HG03108 (cell line): Measurements from ENCODE around the gene NME5.

ENCODE experiments used
- ATAC-seq: cut with Tn5 transposase; IDR thresholded peaks from one replicate; pipeline ENCODE4 v1.9.1; 2021; ENCODE audit warnings: moderate library complexity; ENCODE audit not compliant: unreplicated experiment

NME5 gene

DNA sequence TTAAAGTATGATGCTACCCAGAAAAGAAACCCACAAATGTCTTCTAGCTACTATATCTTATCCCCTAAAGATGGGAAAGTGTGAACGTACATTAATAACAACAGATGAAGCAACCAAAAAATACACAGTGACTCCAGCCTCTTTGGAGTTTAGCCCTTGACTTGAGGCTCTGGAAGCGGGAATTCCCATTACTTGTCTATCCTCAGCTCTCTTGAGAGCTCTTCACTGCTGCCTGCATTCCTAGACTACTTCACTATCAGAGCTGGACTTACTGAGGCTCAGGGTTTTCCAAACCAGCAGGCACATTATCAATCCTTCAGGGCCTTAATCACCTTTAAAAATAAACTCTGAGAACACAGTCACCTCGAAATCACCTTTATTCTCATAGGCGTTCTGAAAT lies 1.0 kb upstream of the NME5 start:
- no peak for ATAC-seq

DNA sequence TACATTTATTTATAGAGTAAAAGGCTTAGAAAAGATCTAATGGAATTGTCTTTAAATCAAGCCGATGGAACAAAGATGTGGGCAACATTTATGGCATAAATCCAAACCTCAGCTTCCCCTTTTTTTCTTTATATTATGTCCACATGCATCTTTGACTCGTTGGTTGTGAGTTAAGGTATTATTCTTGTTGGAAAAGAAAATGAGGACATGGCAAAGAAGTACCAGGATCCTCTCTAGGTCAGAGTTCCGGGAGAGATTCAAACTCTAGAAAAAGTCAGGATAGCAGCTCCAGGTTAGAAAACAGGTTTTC lies 508 bp upstream of the NME5 start:
- ATAC-seq, result no peak

DNA sequence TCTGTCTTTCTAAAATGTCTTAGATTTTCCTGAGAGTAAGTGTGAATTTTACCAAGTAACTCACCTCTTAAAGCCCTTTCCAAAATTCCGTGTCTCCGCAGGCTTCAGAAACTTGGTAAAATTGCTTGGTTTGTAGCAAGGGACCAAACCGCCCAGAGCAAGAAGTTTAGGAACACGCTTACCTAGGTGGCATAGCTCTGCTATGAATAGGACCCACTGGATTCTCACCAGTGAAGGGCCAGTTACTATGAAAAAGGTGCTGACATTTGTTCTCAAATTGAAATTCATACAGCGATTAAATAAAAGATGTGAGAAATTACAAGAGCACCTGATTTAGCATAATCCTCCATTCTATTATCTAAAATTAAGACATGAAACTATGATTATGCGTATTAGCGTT lies 6.7 kb downstream of the NME5 start:
- ATAC-seq, result no peak

DNA sequence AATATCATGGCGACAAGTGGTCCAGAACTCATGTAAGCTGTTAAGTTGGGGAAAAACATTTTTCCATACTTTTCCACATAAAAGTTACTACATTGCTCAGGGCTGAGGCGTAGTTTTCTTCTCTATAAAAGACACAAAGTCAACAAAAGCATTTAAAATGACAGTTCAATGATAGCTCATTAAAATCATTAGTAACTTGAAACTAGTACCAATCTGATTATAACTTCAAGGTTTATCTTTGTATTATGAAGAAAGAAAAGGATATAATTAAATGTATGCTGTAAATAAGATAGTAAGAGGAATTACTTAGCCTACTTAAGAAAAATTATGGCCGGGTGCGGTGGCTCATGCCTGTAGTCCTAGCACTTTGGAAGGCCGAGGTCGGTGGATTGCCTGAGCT lies 9.9 kb downstream of the NME5 start:
- no peak for ATAC-seq

GRCh38 chr5:138128334-138128733 lies 10.9 kb downstream of the NME5 start:
- ATAC-seq, result no peak

DNA sequence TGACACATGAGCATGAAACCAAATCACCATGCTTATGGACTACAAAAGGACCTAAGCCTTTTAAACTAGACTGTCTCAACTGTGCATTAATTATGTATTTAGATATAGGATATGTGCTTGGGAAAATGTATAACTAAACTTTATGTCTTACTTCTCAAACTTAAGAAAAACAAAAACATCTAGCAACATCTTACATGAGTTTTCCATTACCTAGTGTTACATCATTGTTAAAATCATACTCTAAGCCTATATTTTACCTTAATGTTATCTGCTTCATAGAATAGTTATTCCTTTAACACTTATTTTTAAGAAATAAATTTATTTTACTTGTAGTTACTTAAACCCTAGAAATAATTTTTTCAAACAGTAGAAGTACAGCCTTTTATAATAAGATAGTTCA lies 24.0 kb downstream of the NME5 start:
- ATAC-seq, result no peak

- no peak for ATAC-seq
These were observed 27.3 kb downstream of the NME5 start for GRCh38 chr5:138111937-138112336.

GRCh38 chr5:138111181-138111580 lies 28.0 kb downstream of the NME5 start:
- ATAC-seq, result no peak

DNA sequence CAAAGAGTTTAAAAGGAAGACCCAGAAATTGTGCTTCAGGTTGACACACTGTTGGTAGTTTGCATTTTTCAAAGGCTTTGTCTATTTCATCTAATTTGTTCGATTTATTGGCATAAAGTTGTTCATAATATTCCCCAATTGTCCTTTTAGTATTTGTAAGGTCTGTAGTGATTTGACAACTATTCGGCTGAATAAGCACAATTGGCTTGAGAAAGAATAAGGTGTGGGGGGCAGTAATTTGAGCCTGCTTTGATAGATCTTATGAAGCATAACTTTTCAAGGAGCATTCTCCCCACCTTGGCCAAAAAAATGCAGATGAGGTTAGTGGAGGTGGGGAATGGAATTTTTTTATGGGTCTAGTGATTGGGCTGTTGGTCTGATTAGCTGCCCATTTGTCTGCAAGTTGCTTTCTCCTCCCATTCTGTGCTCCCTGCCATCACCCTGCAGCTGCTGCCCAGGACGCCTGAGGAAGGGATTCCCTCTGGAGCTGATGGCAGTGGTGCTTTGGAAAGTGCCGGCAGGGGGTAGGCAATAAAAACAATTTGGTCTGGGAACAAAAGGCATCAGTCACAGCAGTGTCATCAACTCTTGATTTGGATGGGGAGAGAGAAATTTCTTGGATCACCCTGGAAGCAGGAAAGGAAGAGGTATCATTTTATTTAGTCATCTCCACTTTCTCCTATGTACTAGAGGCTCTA lies 28.8 kb downstream of the NME5 start:
- no peak for ATAC-seq

DNA sequence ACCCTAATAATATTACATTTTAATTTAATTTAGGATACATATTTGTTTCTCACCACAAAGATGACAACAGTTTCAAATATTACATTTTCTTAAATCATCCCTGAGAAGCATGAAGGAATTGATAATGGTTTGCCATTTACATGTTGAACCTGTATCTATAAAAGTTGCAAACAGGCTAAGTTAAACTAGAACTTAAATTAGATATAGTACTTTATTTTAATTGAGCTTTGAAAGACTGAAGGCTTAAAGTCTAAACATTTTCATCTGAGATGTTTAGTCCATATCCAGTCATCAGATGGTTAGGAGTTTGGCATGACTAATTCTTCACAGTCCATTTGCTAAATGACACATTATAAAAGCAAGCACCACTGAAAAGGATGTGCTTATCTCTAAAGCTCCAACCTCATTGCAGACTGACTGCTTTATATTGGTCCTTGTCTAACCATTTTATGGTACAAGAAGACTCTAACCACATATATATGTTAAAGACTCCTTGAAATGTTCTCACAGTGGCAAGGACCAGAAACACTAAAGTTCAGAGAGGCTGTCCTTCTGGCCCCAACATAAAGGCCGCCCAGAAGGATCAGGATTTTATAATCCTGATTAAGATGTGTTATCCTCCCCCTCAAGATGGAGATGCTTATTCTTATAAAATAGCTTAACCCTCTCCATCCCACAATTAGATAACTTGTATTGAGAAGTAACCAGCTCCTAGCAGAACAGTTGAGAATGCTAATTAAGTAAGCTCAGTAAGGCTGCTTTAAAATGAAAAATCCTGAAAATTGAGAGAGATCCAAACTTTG lies 29.6 kb downstream of the NME5 start:
- ATAC-seq, result no peak

DNA sequence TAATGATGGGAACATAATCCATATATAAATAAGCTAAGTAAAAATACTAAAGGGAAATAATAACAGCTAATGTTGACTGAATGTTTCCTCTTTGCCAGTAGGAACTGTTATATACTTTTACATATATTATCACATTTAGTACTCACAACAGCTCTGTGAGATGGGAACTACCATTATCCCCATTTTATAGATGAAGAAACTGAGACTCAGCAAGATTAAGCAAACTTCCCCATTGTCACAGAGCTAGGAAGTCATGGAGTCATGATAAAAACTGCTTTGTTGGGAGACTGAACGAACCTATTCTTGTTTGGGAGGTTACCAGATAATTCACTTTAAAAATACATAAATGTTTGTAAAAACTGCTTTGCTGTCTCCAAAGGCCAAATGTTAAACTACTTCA lies 32.0 kb downstream of the NME5 start:
- no peak for ATAC-seq

DNA sequence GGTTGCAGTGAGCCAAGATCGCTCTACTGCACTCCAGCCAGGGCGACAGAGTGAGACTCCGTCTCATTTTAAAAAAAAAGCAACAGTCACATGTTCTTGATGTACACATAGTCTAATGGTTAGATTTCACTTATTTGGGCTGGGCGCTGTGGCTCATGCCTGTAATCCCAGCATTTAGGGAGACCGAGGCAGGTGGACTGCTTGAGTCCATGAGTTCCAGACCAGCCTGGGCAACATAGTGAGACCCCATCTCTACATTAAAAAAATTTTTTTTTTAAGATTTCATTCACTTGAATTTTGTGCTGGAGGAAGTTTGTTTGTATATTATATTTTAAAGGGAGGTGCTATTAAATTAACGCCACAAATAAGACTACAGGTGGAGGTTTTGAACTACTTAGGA lies 33.5 kb downstream of the NME5 start:
- ATAC-seq, result no peak

- no peak for ATAC-seq
These were observed 36.0 kb downstream of the NME5 start for GRCh38 chr5:138103319-138103637.

- no peak for ATAC-seq
These were observed 36.5 kb downstream of the NME5 start for GRCh38 chr5:138102454-138103318.

- ATAC-seq, result no peak
These were observed 42.0 kb downstream of the NME5 start for GRCh38 chr5:138096997-138097828.

- no peak for ATAC-seq
These were observed 42.9 kb downstream of the NME5 start for GRCh38 chr5:138096363-138096762.

- no peak for ATAC-seq
These were observed 43.9 kb downstream of the NME5 start for GRCh38 chr5:138095100-138095907.

GRCh38 chr5:138093036-138093435 lies 46.2 kb downstream of the NME5 start:
- ATAC-seq, result no peak

DNA sequence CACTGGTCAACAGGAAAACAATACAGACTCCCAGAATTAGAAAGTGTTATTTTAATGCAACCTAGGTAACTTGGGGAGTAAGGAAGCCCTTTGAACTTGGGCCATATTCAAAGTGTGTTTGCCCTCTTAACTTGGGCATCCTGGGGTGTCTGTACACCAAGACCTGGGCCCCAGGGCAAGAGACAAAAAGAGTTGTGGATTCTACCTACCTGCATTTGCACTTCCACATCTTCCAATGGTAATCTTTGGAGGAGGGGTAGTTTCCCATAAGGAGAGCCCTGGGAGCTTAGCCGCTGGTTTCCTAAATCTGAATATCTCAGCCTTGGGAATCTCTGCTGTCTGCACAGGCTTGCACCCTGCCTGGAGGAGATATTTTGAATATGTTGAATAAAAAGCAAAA lies 46.9 kb downstream of the NME5 start:
- no peak for ATAC-seq

DNA sequence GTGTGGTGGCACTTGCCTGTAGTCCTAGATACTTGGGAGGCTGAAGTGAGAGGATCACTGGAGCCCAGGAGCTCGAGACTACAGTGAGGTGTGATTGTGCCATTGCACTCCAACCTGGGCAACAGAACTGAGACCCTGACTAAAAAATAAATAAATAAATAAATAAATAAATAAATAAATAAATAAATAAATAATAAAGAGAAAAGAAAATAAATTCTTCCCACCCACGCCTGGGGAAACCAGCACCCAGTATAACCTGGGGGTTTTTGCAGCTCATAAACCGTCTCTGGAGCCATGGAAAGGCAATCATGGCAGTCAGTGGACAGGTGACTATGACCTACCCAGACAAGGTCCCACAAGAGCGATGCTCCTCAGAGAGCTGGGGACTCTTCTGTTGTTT lies 47.5 kb downstream of the NME5 start:
- no peak for ATAC-seq
